Transverse colon (tissue), 4 donors: ENCODE measurements around the gene EIF4E1B. TPM values are rescaled to one million over a fixed set of nuclear protein-coding genes. Genes with fewer than 3 reads are reported as not detected.

Source experiments
- DNase-seq: peaks from one replicate; pipeline ENCODE4 v3.0.0-alpha.2; 2019
- H3K27ac ChIP-seq, 4 donors: fragments of 200-600 bp; sonication (generic); 2 replicates each; pipeline ENCODE4 v1.5.1; 2016 to 2018; ENCODE audit warnings: inconsistent platforms in 4 of 4
- H3K27me3 ChIP-seq: fragments of 200-600 bp; sonication (generic); 2 replicates; pipeline ENCODE4 v1.5.1; 2017; ENCODE audit warnings: inconsistent platforms
- H3K36me3 ChIP-seq, 4 donors: fragments of 200-600 bp; sonication (generic); 2 replicates each; pipeline ENCODE4 v1.5.1; 2017 to 2019; ENCODE audit warnings: inconsistent platforms in 4 of 4
- H3K4me1 ChIP-seq, 4 donors: fragments of 200-600 bp; sonication (generic); 2 replicates each; pipeline ENCODE4 v1.5.1; 2017 to 2020; ENCODE audit warnings: inconsistent platforms in 4 of 4
- H3K4me3 ChIP-seq, 4 donors: fragments of 200-600 bp; sonication (generic); 1 replicate in 1 of 4; 2 replicates in 3 of 4; pipeline versions ENCODE4 v1.5.1 to v1.6.1; 2017 to 2019; ENCODE audit warnings: inconsistent platforms in 4 of 4
- H3K9me3 ChIP-seq, 2 donors: fragments of 200-600 bp; sonication (generic); 2 replicates each; pipeline ENCODE4 v1.5.1; 2017 to 2019; ENCODE audit warnings: inconsistent platforms in 2 of 2
- EP300 ChIP-seq: sonication (generic); formaldehyde crosslinking; IDR thresholded peaks from one replicate; pipeline ENCODE4 v1.6.1; 2017; ENCODE audit warnings: antibody characterized with exemption, low read depth
- POLR2A ChIP-seq: fragments of 450-650 bp; IDR thresholded peaks from one replicate; pipeline ENCODE4 v1.6.1; 2016; ENCODE audit warnings: antibody characterized with exemption, mild to moderate bottlenecking, moderate library complexity
- POLR2AphosphoS5 ChIP-seq, 3 donors: sonication (generic); formaldehyde crosslinking; IDR thresholded peaks; one replicate each; pipeline ENCODE4 v1.6.1; 2016; ENCODE audit warnings: antibody characterized with exemption in 3 of 3
- WGBS, 2 donors: methylation state at CpG; one replicate each; pipeline ENCODE4 v1.1.5; 2018; ENCODE audit warnings: low coverage in 1 of 2; 5-methylcytosine and 5-hydroxymethylcytosine counted together
- in situ Hi-C, 4 donors: fragments of 200-750 bp; cut with MboI; loops; one replicate each; pipeline versions ENCODE4 v1.15.0 to v1.15.1; 2017; ENCODE audit warnings: low sequenced_read_pairs in 3 of 4, low pct_ligation_motif_present in 1 of 4, low pct_unique_long_range_greater_than_20kb in 1 of 4
- intact Hi-C: fragments of 100-400 bp; cut with DNase I; formaldehyde crosslinking; loops from one replicate; pipeline ENCODE4 v1.15.1; 2023; ENCODE audit warnings: low total_unique reads
- total RNA-seq, 4 donors: library from RNA; depleted of rRNA; stranded (reverse); fragments of >200 nt; gene quantifications; one replicate each; pipeline ENCODE4 v1.1.0, GENCODE V29; 2016
- TF ChIP-seq, protein P1 (sequence below), 5 experiments: fragments of 200-600 bp in 3 of 5; fragments of 450-650 bp in 2 of 5; sonication (generic) in 3 of 5; IDR thresholded peaks; 1 replicate in 2 of 5; 2 replicates in 3 of 5; pipeline ENCODE4 v1.5.1; 2016 to 2017; ENCODE audit warnings: antibody characterized with exemption in 5 of 5, inconsistent platforms in 3 of 5, mild to moderate bottlenecking in 2 of 5, moderate library complexity in 1 of 5

EIF4E1B gene
- total RNA-seq, 4 donors from 2014 or later = not detected

DNA sequence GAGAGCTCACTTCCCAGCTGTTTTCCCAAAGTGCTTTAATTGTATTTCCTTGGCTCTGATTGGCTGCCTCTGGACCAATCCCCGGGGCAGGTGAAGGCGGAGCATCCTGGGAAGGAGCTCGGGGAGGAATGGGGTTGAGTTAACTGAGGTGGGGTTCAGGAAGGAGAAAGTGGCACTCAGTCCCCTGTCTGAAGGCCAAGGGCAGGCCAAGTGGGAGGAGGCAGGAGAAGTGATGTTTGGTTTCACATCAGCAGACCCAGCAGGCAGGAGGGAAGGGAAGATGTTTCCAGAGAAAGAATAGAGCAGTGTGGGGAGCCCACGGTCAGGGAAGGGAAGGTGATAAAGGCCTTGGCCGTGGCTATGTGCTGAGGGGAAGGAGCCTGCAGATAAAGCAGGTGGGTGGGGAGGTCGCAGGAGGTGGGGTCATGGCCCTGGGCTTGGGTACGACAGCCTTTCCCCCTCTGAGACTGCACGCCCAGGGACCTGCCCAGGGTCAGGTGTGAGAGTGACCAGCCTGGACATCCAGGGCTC, 19.9 kb downstream of the EIF4E1B start:
- H3K4me1 ChIP-seq = peaks cover 9 to 20% (median 17%) of the 10 kb centered on the region in 4 donors
- H3K9me3 ChIP-seq = no peaks in the 10 kb centered on the region
- intact Hi-C loops = no loop called here
- no peaks in the 10 kb centered on the region for H3K36me3 ChIP-seq
- 80% methylated on average over 2 to 8 of the region's 8 CpGs for WGBS, 2 donors
- no peak for DNase-seq
- H3K27ac ChIP-seq = no peak overlapping the region
- TF ChIP-seq EP300 (no peak), POLR2A (no peak)
- TF ChIP-seq, protein P1, sequence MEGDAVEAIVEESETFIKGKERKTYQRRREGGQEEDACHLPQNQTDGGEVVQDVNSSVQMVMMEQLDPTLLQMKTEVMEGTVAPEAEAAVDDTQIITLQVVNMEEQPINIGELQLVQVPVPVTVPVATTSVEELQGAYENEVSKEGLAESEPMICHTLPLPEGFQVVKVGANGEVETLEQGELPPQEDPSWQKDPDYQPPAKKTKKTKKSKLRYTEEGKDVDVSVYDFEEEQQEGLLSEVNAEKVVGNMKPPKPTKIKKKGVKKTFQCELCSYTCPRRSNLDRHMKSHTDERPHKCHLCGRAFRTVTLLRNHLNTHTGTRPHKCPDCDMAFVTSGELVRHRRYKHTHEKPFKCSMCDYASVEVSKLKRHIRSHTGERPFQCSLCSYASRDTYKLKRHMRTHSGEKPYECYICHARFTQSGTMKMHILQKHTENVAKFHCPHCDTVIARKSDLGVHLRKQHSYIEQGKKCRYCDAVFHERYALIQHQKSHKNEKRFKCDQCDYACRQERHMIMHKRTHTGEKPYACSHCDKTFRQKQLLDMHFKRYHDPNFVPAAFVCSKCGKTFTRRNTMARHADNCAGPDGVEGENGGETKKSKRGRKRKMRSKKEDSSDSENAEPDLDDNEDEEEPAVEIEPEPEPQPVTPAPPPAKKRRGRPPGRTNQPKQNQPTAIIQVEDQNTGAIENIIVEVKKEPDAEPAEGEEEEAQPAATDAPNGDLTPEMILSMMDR (IDR thresholded peaks at IDR 0.05) = no peak
- H3K27me3 ChIP-seq = no peaks in the 10 kb centered on the region
- in situ Hi-C loops = loop anchor here in 3 of 4 donors (25.0 kb wide), 2 partner anchors 262 to 312 kb away; no protein-coding TSS in a partner anchor
- H3K4me3 ChIP-seq = no peak overlapping the region

DNA sequence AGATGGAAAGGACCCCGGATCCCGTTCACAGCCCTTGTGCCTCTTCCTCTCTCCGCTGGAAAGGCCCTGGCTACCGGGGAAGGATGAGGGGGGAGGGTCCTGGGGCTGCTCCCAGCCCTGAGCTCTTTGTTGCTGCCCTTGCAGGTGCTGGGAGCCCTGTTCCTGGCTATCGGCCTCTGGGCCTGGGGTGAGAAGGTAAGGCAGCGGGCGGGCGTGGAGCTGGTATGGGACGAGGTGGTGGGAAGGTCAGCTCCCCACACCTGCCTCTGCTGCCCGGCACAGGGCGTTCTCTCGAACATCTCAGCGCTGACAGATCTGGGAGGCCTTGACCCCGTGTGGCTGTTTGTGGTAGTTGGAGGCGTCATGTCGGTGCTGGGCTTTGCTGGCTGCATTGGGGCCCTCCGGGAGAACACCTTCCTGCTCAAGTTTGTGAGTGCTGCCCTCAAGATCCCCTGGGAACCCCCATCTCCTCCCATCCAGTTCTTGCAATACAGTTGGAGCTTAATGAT, 21.1 kb downstream of the EIF4E1B start:
- H3K4me1 ChIP-seq = peaks cover 9 to 18% (median 16%) of the 10 kb centered on the region in 4 donors
- H3K27ac ChIP-seq = no peak overlapping the region
- in situ Hi-C loops (loop anchor here in 3 of 4 donors (25.0 kb wide), 2 partner anchors 261 to 311 kb away; no protein-coding TSS in a partner anchor), intact Hi-C loops (no loop called here)
- TF ChIP-seq, protein P1 (IDR thresholded peaks at IDR 0.05) = no peak
- TF ChIP-seq POLR2AphosphoS5 (IDR thresholded peaks at IDR 0.05) = no peak
- no peak for TF ChIP-seq EP300
- no peak for TF ChIP-seq POLR2A
- no peak overlapping the region for H3K4me3 ChIP-seq
- H3K27me3 ChIP-seq = no peaks in the 10 kb centered on the region
- 85 to 100% methylated on average over 1 to 17 of the region's 17 CpGs for WGBS, 2 donors
- no peak for DNase-seq
- H3K9me3 ChIP-seq = no peaks in the 10 kb centered on the region
- no peaks in the 10 kb centered on the region for H3K36me3 ChIP-seq

DNA sequence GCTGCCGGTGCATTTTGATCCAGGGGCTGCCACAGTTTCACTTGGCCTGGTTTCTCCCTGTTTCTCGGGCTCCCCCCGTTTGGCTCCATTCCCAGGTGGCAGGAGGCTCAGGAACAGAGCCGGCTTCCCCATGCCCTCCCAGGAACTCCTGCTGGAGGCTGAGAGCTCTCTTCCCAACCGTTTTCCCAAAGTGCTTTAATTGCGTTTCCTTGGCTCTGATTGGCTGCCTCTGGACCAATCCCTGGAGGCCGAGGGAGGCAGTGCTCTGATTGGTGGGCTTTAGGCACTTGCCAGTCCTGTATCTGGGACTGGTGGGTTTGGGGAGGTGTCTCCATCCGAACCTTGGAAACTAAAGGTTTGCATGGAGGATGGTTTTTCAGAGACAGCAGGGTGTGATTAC, 21.7 kb downstream of the EIF4E1B start:
- in situ Hi-C loops = loop anchor here in 3 of 4 donors (25.0 kb wide), 2 partner anchors 260 to 310 kb away; no protein-coding TSS in a partner anchor
- TF ChIP-seq, protein P1 (IDR thresholded peaks at IDR 0.05) = no peak
- no peak for TF ChIP-seq POLR2A
- no peak for TF ChIP-seq POLR2AphosphoS5 (IDR thresholded peaks at IDR 0.05)
- TF ChIP-seq EP300 = no peak
- no peaks in the 10 kb centered on the region for H3K27me3 ChIP-seq
- H3K27ac ChIP-seq = no peak overlapping the region
- WGBS, 2 donors = 79% methylated on average over 8 of the region's 8 CpGs; no CpG with 5 or more reads in 1 of the 2 donors
- intact Hi-C loops = no loop called here
- peaks cover 9 to 16% (median 12%) of the 10 kb centered on the region in 4 donors for H3K4me1 ChIP-seq
- no peak overlapping the region for H3K4me3 ChIP-seq
- H3K36me3 ChIP-seq = no peaks in the 10 kb centered on the region
- DNase-seq = no peak
- H3K9me3 ChIP-seq = no peaks in the 10 kb centered on the region

DNA sequence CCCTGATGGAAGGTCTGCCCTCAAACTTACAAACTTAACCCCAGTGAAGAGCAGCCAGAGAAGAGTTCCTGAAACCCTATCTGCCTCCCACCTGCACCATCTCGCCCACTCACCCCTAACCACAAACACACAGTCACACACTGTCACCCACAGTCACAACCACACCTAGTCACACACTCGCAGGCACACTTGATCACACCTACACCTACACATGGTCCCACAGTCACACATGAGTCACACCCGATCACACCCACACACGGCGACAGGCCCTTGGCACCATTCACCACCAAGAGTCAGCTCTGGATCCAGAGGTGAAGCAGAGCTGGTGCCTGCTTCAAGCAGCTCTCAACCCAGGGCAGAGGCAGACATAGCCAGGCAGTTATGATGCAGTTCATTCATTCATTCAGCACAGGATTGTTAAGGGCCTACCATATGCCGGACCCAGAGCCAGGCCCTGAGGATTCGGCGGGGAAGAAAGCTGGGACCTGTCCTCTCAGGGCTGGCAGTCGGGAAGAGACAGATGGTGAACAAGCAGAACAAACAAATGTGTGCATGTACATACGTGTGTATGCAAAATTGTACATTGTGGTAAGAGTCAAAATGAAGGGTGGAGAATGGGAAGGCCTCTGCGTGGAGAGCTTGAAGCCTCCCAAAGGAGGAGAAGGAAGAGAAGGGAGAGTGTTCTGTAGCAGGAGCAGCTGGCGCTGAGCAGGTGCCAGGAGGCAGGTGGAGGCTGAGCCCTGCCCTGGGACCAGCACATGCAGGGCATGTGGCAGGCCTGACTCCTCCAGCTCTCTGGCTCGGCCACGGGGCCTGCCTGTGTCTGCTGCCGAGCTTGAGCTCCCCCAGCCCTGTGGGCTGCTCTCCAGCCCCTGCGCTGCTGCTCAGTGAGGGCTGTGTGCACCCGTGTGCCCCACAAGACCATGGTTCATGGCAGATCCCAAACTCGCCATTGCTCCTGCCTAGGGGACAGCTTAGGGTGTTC, 23.2 kb downstream of the EIF4E1B start:
- Histone ChIP-seq H3K36me3 (no peaks in the 10 kb centered on the region), H3K4me3 (no peak overlapping the region), H3K27ac (no peak overlapping the region), H3K9me3 (no peaks in the 10 kb centered on the region), H3K4me1 (peaks cover under 1 to 11% (median 7%) of the 10 kb centered on the region in 4 donors), H3K27me3 (no peaks in the 10 kb centered on the region)
- 80 to 87% methylated on average over 4 to 18 of the region's 18 CpGs for WGBS, 2 donors
- in situ Hi-C loops (loop anchor here in 3 of 4 donors (25.0 kb wide), 2 partner anchors 259 to 309 kb away; no protein-coding TSS in a partner anchor), intact Hi-C loops (no loop called here)
- no peak for TF ChIP-seq POLR2AphosphoS5 (IDR thresholded peaks at IDR 0.05)
- DNase-seq = no peak
